Measurements from ENCODE around the gene CLMP. TPM values are rescaled to one million over a fixed set of nuclear protein-coding genes. Genes with fewer than 3 reads are reported as not detected.

CLMP gene
- total RNA-seq, 2 experiments from 2014 or later, result 0.09 TPM; not detected in 1

DNA sequence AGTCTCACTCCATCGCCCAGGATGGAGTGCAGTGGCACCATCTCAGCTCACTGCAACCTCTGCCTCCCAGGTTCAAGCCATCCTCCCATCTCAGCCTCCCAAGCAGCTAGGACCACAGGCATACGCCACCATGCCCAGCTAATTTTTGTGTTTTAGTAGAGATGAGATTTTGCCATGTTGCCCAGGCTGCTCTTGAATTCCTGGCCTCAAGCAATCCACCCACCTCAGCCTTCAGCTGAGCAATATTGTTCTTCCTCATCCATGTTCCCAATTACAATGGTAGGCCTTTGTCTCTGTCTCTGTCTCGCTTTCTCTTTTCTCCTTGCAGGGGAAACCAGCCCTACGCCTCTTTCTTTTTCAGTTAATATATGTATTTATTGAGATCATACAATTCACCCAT, 143.4 kb downstream of the CLMP start:
- H3K4me1 Mint-ChIP-seq (ENCODE audit: low read depth), result peaks cover 18% of the 10 kb centered on the region
- POLR2A ChIA-PET, result interaction anchor here (6.8 kb wide), 1 partner anchor 7 kb away, joined by 64 read pairs; no protein-coding TSS in a partner anchor
- intact Hi-C loops (cut with micrococcal nuclease), result loop anchor here (10.0 kb wide), 1 partner anchor 327 kb away; no protein-coding TSS in a partner anchor
- peaks cover 16% of the 10 kb centered on the region for H3K36me3 Mint-ChIP-seq (ENCODE audit: low read depth)
- CTCF ChIA-PET, result interaction anchor here (1.3 to 6.0 kb wide), 3 partner anchors 29 to 188 kb away, joined by 3 to 50 read pairs (median 29); no protein-coding TSS in a partner anchor
- no peak overlapping the region for H3K4me3 Mint-ChIP-seq
- no peak overlapping the region for H3K27ac Mint-ChIP-seq
- no peak for DNase-seq
- TF ChIP-seq, protein P1, sequence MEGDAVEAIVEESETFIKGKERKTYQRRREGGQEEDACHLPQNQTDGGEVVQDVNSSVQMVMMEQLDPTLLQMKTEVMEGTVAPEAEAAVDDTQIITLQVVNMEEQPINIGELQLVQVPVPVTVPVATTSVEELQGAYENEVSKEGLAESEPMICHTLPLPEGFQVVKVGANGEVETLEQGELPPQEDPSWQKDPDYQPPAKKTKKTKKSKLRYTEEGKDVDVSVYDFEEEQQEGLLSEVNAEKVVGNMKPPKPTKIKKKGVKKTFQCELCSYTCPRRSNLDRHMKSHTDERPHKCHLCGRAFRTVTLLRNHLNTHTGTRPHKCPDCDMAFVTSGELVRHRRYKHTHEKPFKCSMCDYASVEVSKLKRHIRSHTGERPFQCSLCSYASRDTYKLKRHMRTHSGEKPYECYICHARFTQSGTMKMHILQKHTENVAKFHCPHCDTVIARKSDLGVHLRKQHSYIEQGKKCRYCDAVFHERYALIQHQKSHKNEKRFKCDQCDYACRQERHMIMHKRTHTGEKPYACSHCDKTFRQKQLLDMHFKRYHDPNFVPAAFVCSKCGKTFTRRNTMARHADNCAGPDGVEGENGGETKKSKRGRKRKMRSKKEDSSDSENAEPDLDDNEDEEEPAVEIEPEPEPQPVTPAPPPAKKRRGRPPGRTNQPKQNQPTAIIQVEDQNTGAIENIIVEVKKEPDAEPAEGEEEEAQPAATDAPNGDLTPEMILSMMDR (IDR thresholded peaks at IDR 0.05), result no peak
- H3K27me3 Mint-ChIP-seq, result no peaks in the 10 kb centered on the region
- ATAC-seq, result no peak
- no peaks in the 10 kb centered on the region for H3K9me3 Mint-ChIP-seq

DNA sequence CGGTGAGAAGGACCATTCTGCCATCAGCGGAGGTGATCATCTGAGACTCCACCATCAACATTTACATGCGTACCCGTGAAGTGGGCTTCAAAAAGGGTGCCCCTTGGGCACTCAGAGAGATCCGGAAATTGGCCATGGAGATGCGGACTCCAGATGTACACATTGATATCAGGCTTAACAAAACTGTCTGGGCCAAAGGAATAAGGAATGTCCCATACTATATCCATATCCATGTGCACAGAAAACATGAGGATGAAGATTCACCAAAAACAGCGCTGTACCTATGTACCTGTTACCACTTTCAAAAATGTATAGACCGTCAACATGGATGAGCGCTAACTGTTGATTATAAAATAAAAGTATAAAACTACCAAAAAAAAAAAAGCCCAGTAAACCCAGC, 143.9 kb downstream of the CLMP start:
- Mint-ChIP-seq H3K4me1 (ENCODE audit: low read depth) (peaks cover 16% of the 10 kb centered on the region), H3K27me3 (no peaks in the 10 kb centered on the region), H3K27ac (no peak overlapping the region), H3K36me3 (ENCODE audit: low read depth) (peaks cover 11% of the 10 kb centered on the region), H3K4me3 (no peak overlapping the region), H3K9me3 (no peaks in the 10 kb centered on the region)
- POLR2A ChIA-PET, result no interaction called here
- CTCF ChIA-PET, result interaction anchor here (1.3 kb wide), 1 partner anchor 30 kb away, joined by 3 read pairs; no protein-coding TSS in a partner anchor
- intact Hi-C loops (cut with micrococcal nuclease), result loop anchor here (10.0 kb wide), 1 partner anchor 326 kb away; no protein-coding TSS in a partner anchor
- ATAC-seq, result no peak
- no peak for DNase-seq
- TF ChIP-seq, protein P1 (IDR thresholded peaks at IDR 0.05), result no peak

DNA sequence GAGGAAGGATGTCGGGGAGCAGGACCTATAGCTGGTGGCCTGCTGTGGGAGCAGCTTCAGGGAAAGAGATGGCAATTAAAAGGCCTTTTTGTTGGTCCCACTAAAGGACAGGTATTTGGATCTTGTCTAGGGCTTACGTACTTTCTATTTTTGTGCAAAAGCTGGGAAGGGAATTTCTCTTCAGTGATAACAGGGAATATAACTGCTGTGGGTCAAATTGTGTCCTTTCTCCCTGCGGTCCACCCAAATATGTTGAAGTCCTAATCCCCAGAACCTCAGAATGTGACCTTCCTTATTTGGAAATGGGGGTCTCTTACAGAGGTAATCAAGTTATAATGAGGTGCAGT, 147.1 kb downstream of the CLMP start:
- intact Hi-C loops (cut with micrococcal nuclease), result no loop called here
- DNase-seq (no peak), ATAC-seq (no peak)
- CTCF ChIA-PET, result interaction anchor here (1.0 to 1.9 kb wide), 7 partner anchors 11 to 252 kb away, joined by 3 to 6 read pairs (median 3); no protein-coding TSS in a partner anchor
- no peak overlapping the region for H3K4me3 Mint-ChIP-seq
- H3K9me3 Mint-ChIP-seq, result no peaks in the 10 kb centered on the region
- H3K36me3 Mint-ChIP-seq (ENCODE audit: low read depth), result no peaks in the 10 kb centered on the region
- H3K4me1 Mint-ChIP-seq (ENCODE audit: low read depth), result no peaks in the 10 kb centered on the region
- POLR2A ChIA-PET, result interaction anchor here (0.7 to 6.8 kb wide), 3 partner anchors 7 to 55 kb away, joined by 3 to 64 read pairs (median 3); no protein-coding TSS in a partner anchor
- H3K27ac Mint-ChIP-seq, result no peak overlapping the region
- TF ChIP-seq, protein P1 (IDR thresholded peaks at IDR 0.05), result no peak
- no peaks in the 10 kb centered on the region for H3K27me3 Mint-ChIP-seq

DNA sequence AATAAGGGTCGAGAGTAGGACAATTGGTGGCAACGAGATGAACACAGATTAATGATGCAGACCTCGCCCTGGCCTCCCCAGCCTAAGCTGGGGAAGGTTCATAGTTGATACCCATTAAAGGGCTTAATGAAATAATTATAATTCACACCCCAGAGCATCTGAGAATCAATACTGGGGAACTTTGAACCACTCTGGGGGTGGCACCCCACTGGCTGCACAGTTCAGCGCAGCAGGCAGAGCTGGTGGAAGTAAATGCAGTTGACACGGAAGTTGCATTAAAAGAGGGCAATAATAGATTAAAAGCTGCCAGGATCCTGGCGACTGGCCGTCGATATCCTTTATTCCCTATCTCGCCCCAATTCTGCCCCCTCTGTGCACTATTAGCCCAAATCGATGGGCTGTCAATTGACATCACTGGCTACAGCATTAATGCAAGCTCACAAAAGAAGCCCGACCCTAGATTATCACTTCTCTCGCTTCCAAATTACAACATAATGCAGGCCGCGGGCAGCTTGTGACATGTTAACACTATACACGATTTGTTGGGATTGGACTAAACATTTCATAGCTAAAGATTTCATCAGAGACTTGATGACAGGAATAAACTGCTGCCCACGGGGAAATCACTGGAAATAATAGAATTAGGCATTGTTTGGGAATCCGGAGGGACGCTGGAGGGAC, 147.6 kb downstream of the CLMP start:
- intact Hi-C loops (cut with micrococcal nuclease), result no loop called here
- no peak overlapping the region for H3K4me3 Mint-ChIP-seq
- no peak for ATAC-seq
- POLR2A ChIA-PET, result interaction anchor here (0.7 to 6.8 kb wide), 4 partner anchors 8 to 56 kb away, joined by 3 to 64 read pairs (median 3); no protein-coding TSS in a partner anchor
- no peaks in the 10 kb centered on the region for H3K27me3 Mint-ChIP-seq
- CTCF ChIA-PET, result interaction anchor here (0.7 to 1.9 kb wide), 9 partner anchors 11 to 251 kb away, joined by 3 to 6 read pairs (median 4); no protein-coding TSS in a partner anchor
- TF ChIP-seq, protein P1 (IDR thresholded peaks at IDR 0.05), result no peak
- DNase-seq, result no peak
- no peaks in the 10 kb centered on the region for H3K36me3 Mint-ChIP-seq (ENCODE audit: low read depth)
- H3K27ac Mint-ChIP-seq, result no peak overlapping the region
- H3K9me3 Mint-ChIP-seq, result no peaks in the 10 kb centered on the region
- H3K4me1 Mint-ChIP-seq (ENCODE audit: low read depth), result no peaks in the 10 kb centered on the region
